ENCODE data around the gene AKAP13. TPM values are rescaled to one million over a fixed set of nuclear protein-coding genes. Genes with fewer than 3 reads are reported as not detected.

Gene AKAP13
- polyA plus RNA-seq, 1 donor from 2014 or later: 10.0 TPM

DNA sequence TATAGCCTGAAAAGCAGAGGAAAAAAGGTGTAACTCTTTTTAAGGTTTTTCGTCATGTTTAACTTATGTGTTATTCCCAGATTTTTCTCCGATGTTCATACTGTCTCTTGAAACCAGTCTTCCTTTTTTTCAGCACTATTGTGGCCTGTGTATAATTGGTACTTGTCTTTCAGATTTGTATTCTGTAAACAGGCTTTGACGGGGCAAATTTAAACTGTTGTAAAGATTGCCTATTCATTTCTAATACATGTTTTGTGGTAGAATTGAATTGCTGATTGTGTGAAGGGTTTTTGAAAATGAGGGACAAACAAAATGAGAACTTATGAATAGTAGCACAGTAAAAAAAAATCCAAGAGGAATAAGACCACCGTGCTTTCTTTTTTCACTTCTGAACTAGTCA lies 33.6 kb downstream of the AKAP13 start:
- Histone ChIP-seq H3K9ac (ENCODE audit: low read length) (no peak overlapping the region), H3K9me3 (ENCODE audit: low read length) (no peaks in the 10 kb centered on the region), H3F3A (ENCODE audit: insufficient read depth, low read length, poor library complexity, severe bottlenecking) (no peaks in the 10 kb centered on the region), H3K27ac (ENCODE audit: low read length) (no peak overlapping the region), H3K36me3 (ENCODE audit: insufficient read depth, low read length) (no peaks in the 10 kb centered on the region), H3K4me2 (ENCODE audit: low read length) (no peak overlapping the region), H3K4me3 (ENCODE audit: low read length) (no peak overlapping the region), H3K9me2 (ENCODE audit: insufficient read depth, low read length) (no peaks in the 10 kb centered on the region), H3K27me3 (ENCODE audit: insufficient read depth, low read depth, low read length) (no peaks in the 10 kb centered on the region), H3K79me2 (replicated peaks; ENCODE audit: insufficient read depth, low read length) (peaks cover 2% of the 10 kb centered on the region), H2AFZ (ENCODE audit: low read depth, low read length) (no peak overlapping the region), H4K20me1 (ENCODE audit: insufficient read depth) (no peaks in the 10 kb centered on the region)
- no peak for TF ChIP-seq SMC3 (conservative IDR thresholded peaks at IDR 0.05; ENCODE audit: poor library complexity)
- TF ChIP-seq POLR2AphosphoS5 (IDR thresholded peaks at IDR 0.05): no peak
- no peak for TF ChIP-seq RAD21 (conservative IDR thresholded peaks at IDR 0.05)
- no peak for TF ChIP-seq MXI1 (conservative IDR thresholded peaks at IDR 0.05; ENCODE audit: poor library complexity, severe bottlenecking)
- TF ChIP-seq TAF1 (IDR thresholded peaks at IDR 0.05; ENCODE audit: low read depth): no peak
- TF ChIP-seq, protein P1, sequence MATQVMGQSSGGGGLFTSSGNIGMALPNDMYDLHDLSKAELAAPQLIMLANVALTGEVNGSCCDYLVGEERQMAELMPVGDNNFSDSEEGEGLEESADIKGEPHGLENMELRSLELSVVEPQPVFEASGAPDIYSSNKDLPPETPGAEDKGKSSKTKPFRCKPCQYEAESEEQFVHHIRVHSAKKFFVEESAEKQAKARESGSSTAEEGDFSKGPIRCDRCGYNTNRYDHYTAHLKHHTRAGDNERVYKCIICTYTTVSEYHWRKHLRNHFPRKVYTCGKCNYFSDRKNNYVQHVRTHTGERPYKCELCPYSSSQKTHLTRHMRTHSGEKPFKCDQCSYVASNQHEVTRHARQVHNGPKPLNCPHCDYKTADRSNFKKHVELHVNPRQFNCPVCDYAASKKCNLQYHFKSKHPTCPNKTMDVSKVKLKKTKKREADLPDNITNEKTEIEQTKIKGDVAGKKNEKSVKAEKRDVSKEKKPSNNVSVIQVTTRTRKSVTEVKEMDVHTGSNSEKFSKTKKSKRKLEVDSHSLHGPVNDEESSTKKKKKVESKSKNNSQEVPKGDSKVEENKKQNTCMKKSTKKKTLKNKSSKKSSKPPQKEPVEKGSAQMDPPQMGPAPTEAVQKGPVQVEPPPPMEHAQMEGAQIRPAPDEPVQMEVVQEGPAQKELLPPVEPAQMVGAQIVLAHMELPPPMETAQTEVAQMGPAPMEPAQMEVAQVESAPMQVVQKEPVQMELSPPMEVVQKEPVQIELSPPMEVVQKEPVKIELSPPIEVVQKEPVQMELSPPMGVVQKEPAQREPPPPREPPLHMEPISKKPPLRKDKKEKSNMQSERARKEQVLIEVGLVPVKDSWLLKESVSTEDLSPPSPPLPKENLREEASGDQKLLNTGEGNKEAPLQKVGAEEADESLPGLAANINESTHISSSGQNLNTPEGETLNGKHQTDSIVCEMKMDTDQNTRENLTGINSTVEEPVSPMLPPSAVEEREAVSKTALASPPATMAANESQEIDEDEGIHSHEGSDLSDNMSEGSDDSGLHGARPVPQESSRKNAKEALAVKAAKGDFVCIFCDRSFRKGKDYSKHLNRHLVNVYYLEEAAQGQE (IDR thresholded peaks at IDR 0.05; ENCODE audit: borderline replicate concordance): no peak
- TF ChIP-seq EZH2 (IDR thresholded peaks at IDR 0.05; ENCODE audit: borderline replicate concordance, insufficient read depth, low read length, poor library complexity, severe bottlenecking): no peak
- TF ChIP-seq EP300 (conservative IDR thresholded peaks at IDR 0.05; ENCODE audit: poor library complexity, severe bottlenecking): no peak
- TF ChIP-seq, protein P2, sequence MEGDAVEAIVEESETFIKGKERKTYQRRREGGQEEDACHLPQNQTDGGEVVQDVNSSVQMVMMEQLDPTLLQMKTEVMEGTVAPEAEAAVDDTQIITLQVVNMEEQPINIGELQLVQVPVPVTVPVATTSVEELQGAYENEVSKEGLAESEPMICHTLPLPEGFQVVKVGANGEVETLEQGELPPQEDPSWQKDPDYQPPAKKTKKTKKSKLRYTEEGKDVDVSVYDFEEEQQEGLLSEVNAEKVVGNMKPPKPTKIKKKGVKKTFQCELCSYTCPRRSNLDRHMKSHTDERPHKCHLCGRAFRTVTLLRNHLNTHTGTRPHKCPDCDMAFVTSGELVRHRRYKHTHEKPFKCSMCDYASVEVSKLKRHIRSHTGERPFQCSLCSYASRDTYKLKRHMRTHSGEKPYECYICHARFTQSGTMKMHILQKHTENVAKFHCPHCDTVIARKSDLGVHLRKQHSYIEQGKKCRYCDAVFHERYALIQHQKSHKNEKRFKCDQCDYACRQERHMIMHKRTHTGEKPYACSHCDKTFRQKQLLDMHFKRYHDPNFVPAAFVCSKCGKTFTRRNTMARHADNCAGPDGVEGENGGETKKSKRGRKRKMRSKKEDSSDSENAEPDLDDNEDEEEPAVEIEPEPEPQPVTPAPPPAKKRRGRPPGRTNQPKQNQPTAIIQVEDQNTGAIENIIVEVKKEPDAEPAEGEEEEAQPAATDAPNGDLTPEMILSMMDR (IDR thresholded peaks at IDR 0.05; ENCODE audit: poor library complexity, severe bottlenecking): no peak

DNA sequence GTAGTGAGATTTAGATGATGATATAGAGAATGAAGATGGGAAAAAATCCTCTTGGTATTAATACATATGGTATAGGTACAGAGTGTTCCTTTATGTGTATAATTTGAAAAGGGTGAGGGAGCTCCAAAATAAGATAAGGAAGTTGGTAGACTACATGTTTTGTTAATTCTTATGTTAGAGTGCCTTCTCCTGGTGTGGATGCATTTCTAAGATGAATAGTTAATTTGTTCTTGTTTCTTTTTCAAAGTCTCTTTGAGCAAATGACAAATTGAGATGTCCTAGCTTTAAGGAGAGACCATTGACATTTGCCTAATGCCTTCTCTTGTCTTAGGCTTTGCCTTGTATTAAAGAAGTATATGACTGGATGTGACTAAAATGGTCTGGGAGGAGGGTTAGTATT lies 34.1 kb downstream of the AKAP13 start:
- TF ChIP-seq, protein P2 (IDR thresholded peaks at IDR 0.05; ENCODE audit: poor library complexity, severe bottlenecking): no peak
- peak; percentile 19 for TF ChIP-seq RAD21 (conservative IDR thresholded peaks at IDR 0.05)
- H4K20me1 ChIP-seq (ENCODE audit: insufficient read depth): no peaks in the 10 kb centered on the region
- H2AFZ ChIP-seq (ENCODE audit: low read depth, low read length): no peak overlapping the region
- no peaks in the 10 kb centered on the region for H3K9me2 ChIP-seq (ENCODE audit: insufficient read depth, low read length)
- H3K9ac ChIP-seq (ENCODE audit: low read length): no peak overlapping the region
- no peaks in the 10 kb centered on the region for H3K9me3 ChIP-seq (ENCODE audit: low read length)
- H3K27me3 ChIP-seq (ENCODE audit: insufficient read depth, low read depth, low read length): no peaks in the 10 kb centered on the region
- H3K79me2 ChIP-seq (replicated peaks; ENCODE audit: insufficient read depth, low read length): peaks cover 2% of the 10 kb centered on the region
- no peaks in the 10 kb centered on the region for H3F3A ChIP-seq (ENCODE audit: insufficient read depth, low read length, poor library complexity, severe bottlenecking)
- no peaks in the 10 kb centered on the region for H3K36me3 ChIP-seq (ENCODE audit: insufficient read depth, low read length)
- H3K4me3 ChIP-seq (ENCODE audit: low read length): no peak overlapping the region
- no peak overlapping the region for H3K4me2 ChIP-seq (ENCODE audit: low read length)
- H3K27ac ChIP-seq (ENCODE audit: low read length): no peak overlapping the region

Data from neural cell (in vitro differentiated cells).